Heart right ventricle (tissue), 16 donors: Measurements from ENCODE around the gene FGF14. TPM values are rescaled to one million over a fixed set of nuclear protein-coding genes. Genes with fewer than 3 reads are reported as not detected.

ENCODE experiments used
- ATAC-seq, 8 donors: fragments of 200-7000 bp; cut with Tn5 transposase; one replicate each; pipeline ENCODE4 v1.9.1; 2020; ENCODE audit warnings: mild to moderate bottlenecking in 8 of 8, moderate library complexity in 8 of 8, moderate number of reproducible peaks in 1 of 8
- DNase-seq, 2 donors: peaks; one replicate each; pipeline ENCODE4 v3.0.0-alpha.2; 2020
- H3K27ac ChIP-seq, 10 donors: fragments of 200-600 bp; sonication (generic) in 2 of 10; one replicate each; pipeline versions ENCODE4 v1.5.0 to v1.8.0; 2020 to 2022; ENCODE audit warnings: mild to moderate bottlenecking in 3 of 10
- H3K27me3 ChIP-seq, 7 donors: fragments of 200-600 bp; one replicate each; pipeline ENCODE4 v1.8.0; 2021 to 2022; ENCODE audit warnings: mild to moderate bottlenecking in 2 of 7
- H3K36me3 ChIP-seq, 9 donors: fragments of 200-600 bp; sonication (generic) in 1 of 9; one replicate each; pipeline versions ENCODE4 v1.5.0 to v1.8.0; 2020 to 2022; ENCODE audit warnings: mild to moderate bottlenecking in 2 of 9
- H3K4me1 ChIP-seq, 9 donors: fragments of 200-600 bp; sonication (generic) in 1 of 9; one replicate each; pipeline versions ENCODE4 v1.5.0 to v1.8.0; 2020 to 2022; ENCODE audit warnings: mild to moderate bottlenecking in 4 of 9
- H3K4me3 ChIP-seq, 10 donors: fragments of 200-600 bp; sonication (generic) in 2 of 10; one replicate each; pipeline versions ENCODE4 v1.5.0 to v1.8.0; 2020 to 2022; ENCODE audit warnings: mild to moderate bottlenecking in 7 of 10, moderate library complexity in 2 of 10
- H3K9me3 ChIP-seq, 11 donors: fragments of 200-600 bp in 10 of 11; sonication (generic) in 2 of 11; one replicate each; pipeline versions ENCODE4 v1.5.0 to v1.8.0; 2013 to 2022; ENCODE audit warnings: mild to moderate bottlenecking in 2 of 11, control low read depth in 1 of 11, moderate library complexity in 1 of 11
- CTCF ChIP-seq, 9 donors: fragments of 200-600 bp; sonication (generic) in 2 of 9; IDR thresholded peaks; one replicate each; pipeline versions ENCODE4 v1.5.0 to v1.8.0; 2021 to 2022; ENCODE audit warnings: antibody characterized with exemption in 9 of 9, mild to moderate bottlenecking in 5 of 9, moderate library complexity in 1 of 9
- WGBS, 2 donors: extraction: QIAGEN DNeasy Blood & Tissue Kit; methylation state at CpG; one replicate each; pipeline ENCODE4 v1.1.7; 2013; ENCODE audit warnings: inconsistent platforms in 1 of 2; 5-methylcytosine and 5-hydroxymethylcytosine counted together
- intact Hi-C, 10 donors: fragments of 100-400 bp; cut with DNase I; formaldehyde crosslinking; loops; one replicate each; pipeline versions ENCODE4 v1.11.1 to v1.14.2; 2022
- polyA plus RNA-seq, 2 donors: library from polyadenylated mRNA; stranded (reverse); fragments of 200-250 nt; gene quantifications; one replicate each; pipeline ENCODE4 v1.2.3, GENCODE V29; 2013
- total RNA-seq, 10 donors: library from RNA; stranded (reverse); fragmentation: NEBNext Ultra II Directional in 3 of 10; extraction: Animal tissue kit (Norgen Biotek cat#: 25700) in 3 of 10; gene quantifications; one replicate each; pipeline versions ENCODE4 v1.2.1 to v1.2.4, GENCODE V29; 2021 to 2023
- donor health status: Arrhythmogenic right ventricular cardiomyopathy.
- donor health status: ischemic (EF 13 %, LVEDD 7.1; RV severe dilation, severe dysfunction).
- donor health status: healthy with polysubstance abuse.
- donor health status: DM: no; HTN: yes; CAD: no.
- donor health status: DM: no; HTN: no; CAD: no.
- donor health status: ischemic (EF 25% LVEDD 6.9; RV normal size, moderate dysfunction).
- donor health status: ischemic (EF 25% LVEDD 5.7; RV mildly dilated, moderate dysfunction).
- donor health status: healthy.
- donor health status: DM: yes; HTN: yes; CAD: no.
- donor health status: Ischemic cardiomyopathy.
- donor health status: ischemic (EF 35%, LVEDD 5.7; RV mildly dilated, moderate dysfunction).
- donor health status: nonischemic (EF 11% LVEDD 7.7; RV severe dilation, severe dysfunction).
- donor health status: DM: yes; HTN: yes; CAD: no.
- donor health status: PGD.
- donor health status: ischemic (EF 29% LVEDD 5.4; RV normal size, mild dysfunction).
- donor health status: nonischemic (EF 23%, LVEDD 6.1; RV moderate dilation, normal function).

Gene FGF14
- total and polyA plus RNA-seq, 12 donors = 0.20 to 7.8 (median 5.3) TPM

- no peak overlapping the region for H3K4me3 ChIP-seq
- H3K36me3 ChIP-seq = no peaks in the 10 kb centered on the region
- no peak overlapping the region for H3K27ac ChIP-seq
- no peaks in the 10 kb centered on the region for H3K27me3 ChIP-seq
- no peak for TF ChIP-seq CTCF (IDR thresholded peaks at IDR 0.05)
- no peak for DNase-seq
- ATAC-seq = no peak
- no peaks in the 10 kb centered on the region for H3K4me1 ChIP-seq
- no peaks in the 10 kb centered on the region for H3K9me3 ChIP-seq
- intact Hi-C loops = loop anchor here in 5 of 10 donors (10.0 kb wide), 4 partner anchors 130 to 770 kb away; no protein-coding TSS in a partner anchor
These were observed 617.5 kb downstream of the FGF14 start for GRCh38 chr13:101784313-101784712.

DNA sequence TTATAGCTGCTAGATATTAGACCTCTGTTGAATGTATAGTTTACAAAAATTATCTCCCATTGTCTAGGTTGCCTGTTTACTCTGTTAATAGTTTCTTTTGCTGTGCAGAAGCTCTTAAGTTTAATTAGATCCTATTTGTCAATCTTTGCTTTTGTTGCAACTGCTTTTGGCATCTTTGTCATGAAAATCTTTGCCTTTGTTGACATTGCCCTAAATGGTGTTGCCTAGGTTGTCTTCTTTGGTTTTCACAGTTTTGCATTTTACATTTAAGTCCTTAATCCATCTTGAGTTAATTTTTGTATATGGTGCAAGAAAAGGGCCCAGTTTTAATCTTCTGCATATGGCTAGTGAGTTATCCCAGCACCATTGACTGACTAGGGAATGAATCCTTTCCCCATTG is 618.3 kb downstream of the FGF14 start:
- H3K9me3 ChIP-seq = no peaks in the 10 kb centered on the region
- DNase-seq = no peak
- H3K4me3 ChIP-seq = no peak overlapping the region
- TF ChIP-seq CTCF (IDR thresholded peaks at IDR 0.05) = no peak
- no peak for ATAC-seq
- no peaks in the 10 kb centered on the region for H3K36me3 ChIP-seq
- no peaks in the 10 kb centered on the region for H3K4me1 ChIP-seq
- intact Hi-C loops = loop anchor here in 5 of 10 donors (10.0 kb wide), 4 partner anchors 131 to 771 kb away; no protein-coding TSS in a partner anchor
- no peak overlapping the region for H3K27ac ChIP-seq
- H3K27me3 ChIP-seq = no peaks in the 10 kb centered on the region

- DNase-seq = no peak
- Histone ChIP-seq H3K9me3 (no peaks in the 10 kb centered on the region), H3K27me3 (no peaks in the 10 kb centered on the region), H3K36me3 (no peaks in the 10 kb centered on the region), H3K27ac (no peak overlapping the region), H3K4me3 (no peak overlapping the region), H3K4me1 (no peaks in the 10 kb centered on the region)
- no peak for TF ChIP-seq CTCF (IDR thresholded peaks at IDR 0.05)
- intact Hi-C loops = loop anchor here in 5 of 10 donors (10.0 kb wide), 4 partner anchors 135 to 775 kb away; no protein-coding TSS in a partner anchor
- ATAC-seq = no peak
These were observed 621.6 kb downstream of the FGF14 start for GRCh38 chr13:101780211-101780610.

DNA sequence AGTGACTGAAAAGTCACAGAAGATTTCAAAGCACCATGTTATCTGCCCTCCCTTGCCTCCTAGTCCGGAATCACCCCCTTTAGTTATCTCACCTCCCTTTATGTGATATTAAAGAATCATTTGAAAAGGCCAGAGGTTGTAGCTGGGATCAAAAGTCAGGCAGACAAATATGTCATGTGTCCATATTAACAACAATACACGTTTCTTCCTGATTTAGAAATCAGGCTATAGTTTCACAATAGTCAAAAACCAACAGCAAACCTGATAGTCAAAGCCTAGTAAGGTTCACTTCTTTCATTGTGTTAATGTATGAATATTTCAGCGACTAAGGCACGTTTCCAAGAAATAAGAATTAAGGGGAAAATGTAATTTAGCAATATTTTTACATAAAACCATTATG is 622.7 kb downstream of the FGF14 start:
- H3K9me3 ChIP-seq = no peaks in the 10 kb centered on the region
- no peaks in the 10 kb centered on the region for H3K36me3 ChIP-seq
- no peak overlapping the region for H3K4me3 ChIP-seq
- WGBS, 2 donors = 65 to 77% methylated on average over 4 of the region's 4 CpGs
- intact Hi-C loops = loop anchor here in 1 of 10 donors (5.0 kb wide), 1 partner anchor 522 kb away; no protein-coding TSS in a partner anchor
- ATAC-seq = no peak
- H3K4me1 ChIP-seq = no peaks in the 10 kb centered on the region
- H3K27ac ChIP-seq = no peak overlapping the region
- no peak for TF ChIP-seq CTCF (IDR thresholded peaks at IDR 0.05)
- no peak for DNase-seq
- no peaks in the 10 kb centered on the region for H3K27me3 ChIP-seq
